ENCODE results near the gene SALL3. TPM values are rescaled to one million over a fixed set of nuclear protein-coding genes. Genes with fewer than 3 reads are reported as not detected.

Gene SALL3
- total and polyA plus RNA-seq, 2 donors (not counting 3 experiments of a cell fraction or from before 2014, with no cell fraction given) = not detected

GRCh38 chr18:78936251-78937005, 43.2 kb upstream of the SALL3 start:
- Histone ChIP-seq H3K79me2 (ENCODE audit: control insufficient read depth, insufficient read depth, low read length) (no peaks in the 10 kb centered on the region), H3K9me1 (replicated peaks; ENCODE audit: control insufficient read depth, extremely low read depth, insufficient read depth, low read length) (no peaks in the 10 kb centered on the region), H3K9me3 (replicated peaks; ENCODE audit: control insufficient read depth, insufficient read depth, low read length) (peaks cover 2% of the 10 kb centered on the region), H3K4me1 (ENCODE audit: control insufficient read depth, extremely low read depth, insufficient read depth, low read length) (no peaks in the 10 kb centered on the region), H3K4me2 (ENCODE audit: insufficient read depth, low read length) (no peak overlapping the region), H3K27ac (ENCODE audit: insufficient read depth, low read depth, low read length) (no peak overlapping the region), H3K36me3 (ENCODE audit: control insufficient read depth in 2 of 2, extremely low read depth in 1 of 2, insufficient read depth in 2 of 2, low read length in 2 of 2) (no peaks in the 10 kb centered on the region), H4K20me1 (replicated peaks; ENCODE audit: control insufficient read depth, extremely low read depth, insufficient read depth, low read length) (no peaks in the 10 kb centered on the region), H3K9ac (replicated peaks; ENCODE audit: extremely low read depth, insufficient read depth, low read length) (no peak overlapping the region), H2AFZ (ENCODE audit: low read depth, low read length) (no peak overlapping the region), H3K27me3 (ENCODE audit: control insufficient read depth in 2 of 2, insufficient read depth in 2 of 2, low read length in 2 of 2) (no peaks in the 10 kb centered on the region), H3K4me3 (replicated peaks in 1 of 3; ENCODE audit: insufficient read depth in 1 of 3, low read depth in 1 of 3, low read length in 3 of 3) (no peak overlapping the region)
- POLR2A ChIA-PET = no interaction called here
- dilution Hi-C loops (cut with MboI; ENCODE audit: extremely low pct_ligation_motif_present, low sequenced_read_pairs) = no loop called here
- TF ChIP-seq CTCF (IDR thresholded peaks at IDR 0.05; ENCODE audit: extremely low read depth in 1 of 2, insufficient read depth in 1 of 2, low read depth in 1 of 2, low read length in 2 of 2) (no peak), MAX (IDR thresholded peaks at IDR 0.05; ENCODE audit: insufficient read depth, insufficient read length) (no peak), GATA2 (IDR thresholded peaks at IDR 0.05; ENCODE audit: insufficient read depth, insufficient read length, low read depth, low read length) (no peak), FOS (IDR thresholded peaks at IDR 0.05; ENCODE audit: borderline replicate concordance, insufficient read depth, low read length) (no peak), JUN (IDR thresholded peaks at IDR 0.05; ENCODE audit: borderline replicate concordance, insufficient read depth, insufficient read length, low read depth) (no peak), POLR2A (IDR thresholded peaks at IDR 0.05; ENCODE audit: low read depth, low read length) (no peak), EZH2 (IDR thresholded peaks at IDR 0.05; ENCODE audit: borderline replicate concordance, low read depth, low read length, severe bottlenecking) (no peak), MYC (IDR thresholded peaks at IDR 0.05; ENCODE audit: low read depth, low read length) (no peak), POLR2AphosphoS5 (IDR thresholded peaks at IDR 0.05; ENCODE audit: insufficient read depth, low read depth, low read length) (no peak)
- FAIRE-seq (no peak), DNase-seq (ENCODE audit: low read depth, low spot score) (no peak)
- BruUV-seq (replicated peaks) = no TSS peak
- intact Hi-C loops (cut with micrococcal nuclease) = no loop called here
- CTCF ChIA-PET = no interaction called here

Data from endothelial cell of umbilical vein (primary cell).